A549 treated with GW870086 at 1 μM for 4 hours (cell line): Measurements from ENCODE around the gene GREM1. TPM values are rescaled to one million over a fixed set of nuclear protein-coding genes. Genes with fewer than 3 reads are reported as not detected.

Experiments
- total RNA-seq: library from RNA; stranded (reverse); fragments of 200-300 nt; extraction: Qiagen RNA extraction; gene quantifications from 5 replicates; pipeline ENCODE4 v1.2.3, GENCODE V29; 2022; ENCODE audit warnings: low read depth

The GREM1 gene
- 4.7 to 8.9 TPM (median 6.2 TPM) in 5 replicates for total RNA-seq

DNA sequence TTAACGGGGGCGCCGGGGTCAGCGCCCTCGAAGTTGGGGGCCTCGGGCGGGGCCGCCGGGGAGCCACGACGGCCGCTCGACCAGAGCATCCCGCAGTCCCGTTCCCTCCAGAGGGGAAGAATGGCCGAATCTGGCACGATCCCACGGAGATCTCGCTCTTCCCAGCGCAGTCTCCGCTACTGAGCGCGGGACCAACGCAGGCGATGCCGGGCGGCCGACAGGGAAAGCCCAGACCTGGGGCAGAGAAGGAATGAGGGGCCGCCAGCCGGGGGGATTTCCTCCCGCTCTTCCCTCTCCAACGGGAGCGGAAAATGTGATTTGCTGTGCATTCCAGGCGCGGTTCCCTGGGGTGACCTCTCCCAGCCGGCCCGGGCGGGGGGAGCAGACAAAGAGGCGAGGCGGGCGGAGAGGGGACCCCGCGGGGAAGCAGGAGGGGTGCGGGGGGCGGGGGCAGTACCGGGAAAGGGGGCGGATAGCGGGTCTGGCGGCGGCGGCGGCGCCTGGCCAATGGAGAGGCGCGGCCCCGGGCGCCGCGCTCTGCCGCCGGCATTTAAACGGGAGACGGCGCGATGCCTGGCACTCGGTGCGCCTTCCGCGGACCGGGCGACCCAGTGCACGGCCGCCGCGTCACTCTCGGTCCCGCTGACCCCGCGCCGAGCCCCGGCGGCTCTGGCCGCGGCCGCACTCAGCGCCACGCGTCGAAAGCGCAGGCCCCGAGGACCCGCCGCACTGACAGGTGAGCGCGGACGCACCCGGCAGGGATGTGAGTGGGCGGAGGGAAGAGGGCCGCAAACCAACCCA lies at the start of gene GREM1:
TSS of gene GREM1 (plus strand) at position 579 of the 801 bp plus-strand sequence. CDS start 12,687 bp downstream, outside the sequence.

Other genes starting within 250 kb of the GREM1 start
- gene GOLGA8N, start 124.5 kb upstream of the GREM1 start, total RNA-seq, result 1.1 to 1.7 TPM (median 1.4 TPM) in 5 replicates
- gene ARHGAP11A, start 102.5 kb upstream of the GREM1 start, total RNA-seq, result 50.8 to 80.9 TPM (median 76.2 TPM) in 5 replicates
- gene SCG5, start 76.3 kb upstream of the GREM1 start, total RNA-seq, result 1.8 to 3.2 TPM (median 2.7 TPM) in 5 replicates